T-helper 1 cell treated with Interleukin-12 subunit alpha and Interleukin-12 subunit beta and Interleukin-4 antibody, amounts not matched to agents 30 μg/mL and 1 μg/mL, for 36 hours (primary cell): ENCODE data around the gene TRMT61A.

Source experiments
- H3K27ac Mint-ChIP-seq: one replicate; pipeline ENCODE4 v1.8.0; 2021; ENCODE audit warnings: mild to moderate bottlenecking, mixed read lengths
- H3K27me3 Mint-ChIP-seq: one replicate; pipeline ENCODE4 v1.8.0; 2021; ENCODE audit warnings: low read depth, mixed read lengths
- H3K36me3 Mint-ChIP-seq: one replicate; pipeline ENCODE4 v1.8.0; 2021; ENCODE audit warnings: low read depth, mixed read lengths
- H3K4me1 Mint-ChIP-seq: one replicate; pipeline ENCODE4 v1.8.0; 2021; ENCODE audit warnings: low read depth, mixed read lengths
- H3K4me3 Mint-ChIP-seq: one replicate; pipeline ENCODE4 v1.8.0; 2021; ENCODE audit warnings: mild to moderate bottlenecking, moderate library complexity, mixed read lengths
- H3K9me3 Mint-ChIP-seq: one replicate; pipeline ENCODE4 v1.8.0; 2021; ENCODE audit warnings: mixed read lengths

TRMT61A gene

GRCh38 chr14:103549361-103550311 is 20.6 kb downstream of the TRMT61A start:
- H3K9me3 Mint-ChIP-seq: no peaks in the 10 kb centered on the region
- no peak overlapping the region for H3K4me3 Mint-ChIP-seq
- H3K36me3 Mint-ChIP-seq: peaks cover 1% of the 10 kb centered on the region
- no peaks in the 10 kb centered on the region for H3K4me1 Mint-ChIP-seq
- no peaks in the 10 kb centered on the region for H3K27me3 Mint-ChIP-seq
- H3K27ac Mint-ChIP-seq: no peak overlapping the region

- H3K4me3 Mint-ChIP-seq: no peak overlapping the region
- H3K27me3 Mint-ChIP-seq: no peaks in the 10 kb centered on the region
- H3K4me1 Mint-ChIP-seq: no peaks in the 10 kb centered on the region
- H3K9me3 Mint-ChIP-seq: no peaks in the 10 kb centered on the region
- no peak overlapping the region for H3K27ac Mint-ChIP-seq
- H3K36me3 Mint-ChIP-seq: peaks cover 5% of the 10 kb centered on the region
Observed at GRCh38 chr14:103550451-103551337, 21.7 kb downstream of the TRMT61A start.

- H3K27me3 Mint-ChIP-seq: no peaks in the 10 kb centered on the region
- H3K9me3 Mint-ChIP-seq: no peaks in the 10 kb centered on the region
- H3K4me1 Mint-ChIP-seq: no peaks in the 10 kb centered on the region
- H3K36me3 Mint-ChIP-seq: peaks cover 5% of the 10 kb centered on the region
- no peak overlapping the region for H3K27ac Mint-ChIP-seq
- H3K4me3 Mint-ChIP-seq: no peak overlapping the region
Observed at GRCh38 chr14:103551338-103551762, 22.4 kb downstream of the TRMT61A start.

- H3K27me3 Mint-ChIP-seq: no peaks in the 10 kb centered on the region
- H3K9me3 Mint-ChIP-seq: no peaks in the 10 kb centered on the region
- H3K4me3 Mint-ChIP-seq: no peak overlapping the region
- H3K27ac Mint-ChIP-seq: no peak overlapping the region
- peaks cover 5% of the 10 kb centered on the region for H3K36me3 Mint-ChIP-seq
- H3K4me1 Mint-ChIP-seq: peaks cover 2% of the 10 kb centered on the region
Observed at GRCh38 chr14:103552011-103552845, 23.2 kb downstream of the TRMT61A start.

GRCh38 chr14:103552846-103553210 is 23.8 kb downstream of the TRMT61A start:
- no peak overlapping the region for H3K4me3 Mint-ChIP-seq
- H3K27ac Mint-ChIP-seq: no peak overlapping the region
- peaks cover 3% of the 10 kb centered on the region for H3K4me1 Mint-ChIP-seq
- H3K36me3 Mint-ChIP-seq: peaks cover 5% of the 10 kb centered on the region
- H3K27me3 Mint-ChIP-seq: no peaks in the 10 kb centered on the region
- no peaks in the 10 kb centered on the region for H3K9me3 Mint-ChIP-seq

- Mint-ChIP-seq H3K4me1 (peaks cover 19% of the 10 kb centered on the region), H3K27me3 (no peaks in the 10 kb centered on the region)
Observed at GRCh38 chr14:103555559-103556337, 26.8 kb downstream of the TRMT61A start.

GRCh38 chr14:103556946-103557758 is 28.2 kb downstream of the TRMT61A start:
- Mint-ChIP-seq H3K27ac (no peak overlapping the region), H3K36me3 (peaks cover 23% of the 10 kb centered on the region), H3K4me1 (peaks cover 29% of the 10 kb centered on the region), H3K4me3 (no peak overlapping the region), H3K9me3 (no peaks in the 10 kb centered on the region), H3K27me3 (no peaks in the 10 kb centered on the region)

More at GRCh38 chr14:103555559-103556337, 26.8 kb downstream of the TRMT61A start:
- Mint-ChIP-seq H3K4me3 (no peak overlapping the region), H3K27ac (no peak overlapping the region), H3K36me3 (peaks cover 18% of the 10 kb centered on the region), H3K9me3 (no peaks in the 10 kb centered on the region)

- no peak overlapping the region for H3K4me3 Mint-ChIP-seq
- no peaks in the 10 kb centered on the region for H3K9me3 Mint-ChIP-seq
- no peak overlapping the region for H3K27ac Mint-ChIP-seq
- H3K27me3 Mint-ChIP-seq: no peaks in the 10 kb centered on the region
- peaks cover 22% of the 10 kb centered on the region for H3K36me3 Mint-ChIP-seq
- peaks cover 29% of the 10 kb centered on the region for H3K4me1 Mint-ChIP-seq
Observed at GRCh38 chr14:103558071-103558882, 29.3 kb downstream of the TRMT61A start.

GRCh38 chr14:103559766-103560165 is 30.8 kb downstream of the TRMT61A start:
- Mint-ChIP-seq H3K4me3 (no peak overlapping the region), H3K4me1 (peaks cover 35% of the 10 kb centered on the region), H3K27me3 (no peaks in the 10 kb centered on the region), H3K36me3 (peaks cover 21% of the 10 kb centered on the region), H3K9me3 (no peaks in the 10 kb centered on the region), H3K27ac (no peak overlapping the region)

GRCh38 chr14:103560691-103561090 is 31.7 kb downstream of the TRMT61A start:
- no peak overlapping the region for H3K27ac Mint-ChIP-seq
- H3K4me3 Mint-ChIP-seq: peak overlapping the region; percentile 96
- H3K4me1 Mint-ChIP-seq: peaks cover 37% of the 10 kb centered on the region
- H3K27me3 Mint-ChIP-seq: no peaks in the 10 kb centered on the region
- peaks cover 19% of the 10 kb centered on the region for H3K36me3 Mint-ChIP-seq
- H3K9me3 Mint-ChIP-seq: no peaks in the 10 kb centered on the region

- Mint-ChIP-seq H3K4me3 (peak overlapping the region; percentile 96), H3K9me3 (no peaks in the 10 kb centered on the region), H3K4me1 (peaks cover 37% of the 10 kb centered on the region), H3K27me3 (no peaks in the 10 kb centered on the region), H3K27ac (peak overlapping the region; percentile 90), H3K36me3 (peaks cover 19% of the 10 kb centered on the region)
Observed at GRCh38 chr14:103561381-103562178, 32.6 kb downstream of the TRMT61A start.

- Mint-ChIP-seq H3K4me1 (peaks cover 36% of the 10 kb centered on the region), H3K27me3 (no peaks in the 10 kb centered on the region), H3K4me3 (peak overlapping the region; percentile 96), H3K36me3 (peaks cover 19% of the 10 kb centered on the region), H3K27ac (peak overlapping the region; percentile 90), H3K9me3 (no peaks in the 10 kb centered on the region)
Observed at GRCh38 chr14:103562179-103562428, 33.1 kb downstream of the TRMT61A start.
